ENCODE measurements around the gene NF1.

The NF1 gene

GRCh38 chr17:31412511-31412910 is 317.7 kb downstream of the NF1 start:
- no peak for DNase-seq

DNA sequence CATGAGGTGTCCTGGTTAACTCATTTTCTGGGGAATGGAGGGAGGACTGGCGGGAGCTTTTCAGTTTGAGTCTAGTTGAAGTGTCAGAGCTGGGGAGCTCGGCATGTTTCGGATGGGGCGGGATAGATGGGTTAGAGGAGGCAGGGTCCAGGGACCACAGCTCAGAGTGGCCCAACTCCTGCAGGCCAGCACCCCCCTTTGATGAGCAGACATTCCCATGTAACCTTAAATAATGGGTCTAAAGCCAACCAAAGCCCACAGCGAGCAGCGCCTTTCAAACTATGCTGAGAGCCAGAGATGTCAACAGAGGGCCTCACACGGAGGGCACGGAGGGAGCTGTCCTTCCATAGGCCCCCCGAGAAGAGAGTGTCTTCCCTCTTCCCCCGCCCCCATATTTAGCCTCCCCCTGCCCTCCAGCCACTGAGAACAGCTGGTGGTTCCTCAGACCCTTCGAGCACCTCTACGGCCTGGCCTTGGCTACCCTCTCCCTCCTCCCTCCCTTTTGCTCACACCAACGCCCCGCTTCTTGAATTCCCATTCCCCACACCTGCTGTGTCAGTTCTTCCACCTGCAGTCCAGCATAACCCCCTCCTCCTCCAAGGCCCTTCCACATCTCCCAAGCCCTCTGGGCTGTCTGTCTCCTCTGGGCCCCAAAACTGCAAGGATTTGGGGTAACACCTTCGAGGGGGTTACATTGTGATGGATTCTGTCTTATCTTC is 318.5 kb downstream of the NF1 start:
- DNase-seq = no peak

DNA sequence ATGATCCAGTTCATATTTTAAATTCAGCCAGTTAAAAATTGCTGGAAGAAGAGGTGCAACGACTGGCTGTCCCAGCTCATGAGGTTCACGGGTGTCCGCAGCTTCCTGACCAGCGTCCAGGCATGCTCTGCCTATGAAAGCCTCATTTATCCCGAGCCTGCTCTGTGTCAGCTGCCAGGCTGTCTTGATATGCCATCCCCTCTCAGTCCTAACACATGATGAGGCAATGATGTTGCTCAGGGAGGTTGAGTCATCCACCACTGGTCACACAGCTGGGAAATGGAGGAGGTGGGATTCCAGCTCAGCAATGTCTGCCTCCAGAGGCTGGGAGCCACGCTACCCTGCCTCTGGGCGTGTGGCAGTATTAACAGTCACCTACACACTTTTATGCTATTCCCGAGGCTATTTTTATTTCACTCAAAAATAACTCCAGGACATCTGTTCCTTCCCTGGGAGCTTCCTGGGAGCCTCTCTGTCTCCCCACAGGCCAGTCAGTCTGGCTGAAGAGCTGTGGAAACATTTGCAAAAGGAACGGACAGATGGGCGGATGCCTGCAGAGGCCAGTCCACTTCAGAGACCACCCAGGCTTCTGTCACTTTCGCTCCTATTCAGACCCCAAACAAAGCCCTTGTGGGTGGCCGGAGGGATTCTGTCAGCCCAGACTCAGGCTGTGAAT is 319.2 kb downstream of the NF1 start:
- DNase-seq = no peak

- DNase-seq = no peak
Observed at GRCh38 chr17:31414550-31414918, 319.8 kb downstream of the NF1 start.

- no peak for DNase-seq
Observed at GRCh38 chr17:31415004-31415454, 320.3 kb downstream of the NF1 start.

- no peak for DNase-seq
Observed at GRCh38 chr17:31415640-31416502, 321.1 kb downstream of the NF1 start.

DNA sequence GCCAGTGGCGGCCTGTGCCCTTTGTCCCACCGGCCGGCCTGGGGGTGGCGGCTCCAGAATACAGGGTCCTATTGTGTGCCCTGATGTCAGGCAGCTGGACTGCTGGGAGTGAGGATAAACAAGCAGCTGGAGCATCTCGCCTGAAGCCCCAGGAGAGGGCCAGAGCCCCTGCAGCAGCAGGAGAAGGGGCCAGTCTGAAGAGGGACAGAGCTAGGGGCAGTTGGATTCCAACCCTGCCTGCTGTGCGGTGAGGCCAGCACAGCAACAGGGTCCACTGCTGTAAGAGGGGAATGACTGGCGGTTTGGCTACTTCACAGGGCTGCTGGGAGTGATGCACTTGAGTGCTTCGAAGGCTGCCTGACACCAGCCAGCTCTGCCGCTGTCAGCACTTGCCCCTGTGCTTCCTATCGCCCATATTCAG is 321.7 kb downstream of the NF1 start:
- DNase-seq = no peak

DNA sequence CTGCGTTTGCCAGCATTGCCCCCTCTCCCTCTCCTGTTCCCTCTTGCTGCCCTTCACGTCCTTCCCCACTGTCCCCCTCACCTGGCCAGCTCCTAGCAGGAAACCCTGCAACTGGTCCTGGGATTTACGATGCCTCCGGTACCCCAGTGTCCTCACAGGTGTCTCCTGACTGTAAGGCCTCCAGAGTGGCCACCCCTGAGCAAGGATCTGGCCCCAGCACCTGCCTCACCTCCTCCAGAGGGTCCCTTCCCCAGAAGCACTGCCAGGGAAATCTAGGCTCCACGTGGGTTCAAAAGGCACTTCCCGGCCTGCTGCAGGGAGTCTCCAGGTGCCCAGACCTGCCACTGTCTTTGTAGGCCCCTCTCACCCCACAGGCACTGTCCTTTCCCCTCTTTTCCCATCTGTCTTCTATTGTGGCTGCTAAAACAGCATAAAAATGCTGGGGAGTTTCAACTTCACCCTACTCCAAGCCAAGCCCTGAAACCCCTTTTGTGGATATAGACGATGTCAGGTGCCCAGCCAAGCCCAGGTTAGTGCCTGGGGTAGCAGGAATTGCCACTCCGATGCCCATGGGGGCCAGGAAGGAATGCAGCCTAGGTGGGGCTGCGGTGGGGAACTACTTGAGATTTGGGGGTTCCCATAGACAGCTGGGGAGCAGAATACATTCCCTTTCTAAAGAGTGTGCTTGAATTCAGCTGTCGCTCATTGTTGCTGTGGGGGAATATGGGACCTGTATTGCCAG is 322.4 kb downstream of the NF1 start:
- no peak for DNase-seq

GRCh38 chr17:31418773-31419350 is 324.1 kb downstream of the NF1 start:
- DNase-seq = no peak

DNA sequence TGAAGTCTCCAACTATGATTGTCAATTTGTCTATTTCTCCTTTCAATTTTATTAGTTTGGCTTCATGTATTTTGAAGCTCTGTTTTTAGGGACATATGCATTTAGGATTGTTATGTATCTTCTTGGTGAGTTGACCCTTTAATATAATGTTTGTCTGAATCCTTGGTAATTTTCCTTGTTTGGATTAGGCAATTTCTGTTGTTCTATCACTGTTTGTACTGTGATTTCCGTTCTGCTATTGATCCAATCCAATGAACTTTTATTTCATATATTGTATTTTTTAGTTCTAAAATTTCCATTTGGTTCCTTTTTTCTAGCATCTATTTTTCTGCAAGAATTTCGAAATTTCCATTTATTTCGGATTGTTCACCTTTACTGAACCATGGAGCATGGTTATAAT is 327.7 kb downstream of the NF1 start:
- no peak for DNase-seq

GRCh38 chr17:31424944-31425281 is 330.1 kb downstream of the NF1 start:
- no peak for DNase-seq

DNA sequence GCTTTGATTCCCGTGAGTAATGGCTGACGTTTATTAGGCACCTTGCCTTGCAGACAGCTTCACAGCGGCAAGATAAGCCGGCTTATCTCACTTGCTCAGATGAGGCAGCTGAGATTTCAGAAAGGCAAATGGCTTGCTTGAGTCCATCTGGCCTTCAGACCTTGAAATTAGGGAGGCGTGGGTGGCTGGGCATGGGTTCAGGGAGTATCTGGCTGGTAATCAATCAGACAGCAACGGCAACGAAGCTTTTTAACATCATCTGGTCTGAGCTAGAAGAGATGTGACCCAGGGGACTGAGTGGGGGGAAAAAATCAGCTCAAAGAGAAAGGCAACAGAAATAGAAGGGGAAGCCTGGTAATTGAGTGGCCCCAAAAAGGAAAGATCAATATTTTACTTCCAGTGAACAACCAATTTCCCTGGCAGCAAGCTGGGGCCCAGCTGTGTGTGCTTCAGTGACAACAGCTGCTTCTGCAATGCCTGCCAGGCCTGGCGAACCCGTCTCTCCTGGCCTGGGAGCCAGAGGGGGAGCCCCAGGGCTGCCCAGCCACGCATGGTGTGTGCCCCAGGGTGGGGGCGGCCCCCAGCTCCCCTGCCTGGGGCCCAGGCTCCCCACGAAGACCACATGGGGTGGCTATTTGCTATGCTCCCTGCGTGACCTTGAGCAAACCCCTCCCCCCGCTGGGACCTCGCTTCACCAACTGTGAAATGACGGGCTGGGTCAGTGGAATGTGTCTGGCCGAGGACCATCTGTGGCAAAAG is 330.7 kb downstream of the NF1 start:
- no peak for DNase-seq
